ENCODE data around the gene ATP7B.
A peak's percentile ranks its signal among the peaks of the same experiment; 100 is the strongest.

The ATP7B gene

GRCh38 chr13:51970349-51970748 lies 40.9 kb downstream of the ATP7B start:
- no peak for DNase-seq (ENCODE audit: low read depth in 1 of 2, low spot score in 1 of 2)
- TF ChIP-seq POLR2AphosphoS5 (IDR thresholded peaks at IDR 0.05; ENCODE audit: low read depth): no peak
- no peak for TF ChIP-seq GABPA (IDR thresholded peaks at IDR 0.05; ENCODE audit: low read depth)
- no peak for TF ChIP-seq CTCF (IDR thresholded peaks at IDR 0.05; ENCODE audit: insufficient read depth, low read length)
- no peak for TF ChIP-seq REST (IDR thresholded peaks at IDR 0.05; ENCODE audit: insufficient replicate concordance, low read depth)
- TF ChIP-seq SPI1 (IDR thresholded peaks at IDR 0.05; ENCODE audit: borderline replicate concordance, low read depth): no peak
- Histone ChIP-seq H3K27me3 (ENCODE audit: insufficient read depth, poor library complexity, severe bottlenecking) (no peaks in the 10 kb centered on the region), H3K4me3 (replicated peaks; ENCODE audit: insufficient read depth, low read length) (no peak overlapping the region), H3K27ac (replicated peaks) (no peak overlapping the region)

DNA sequence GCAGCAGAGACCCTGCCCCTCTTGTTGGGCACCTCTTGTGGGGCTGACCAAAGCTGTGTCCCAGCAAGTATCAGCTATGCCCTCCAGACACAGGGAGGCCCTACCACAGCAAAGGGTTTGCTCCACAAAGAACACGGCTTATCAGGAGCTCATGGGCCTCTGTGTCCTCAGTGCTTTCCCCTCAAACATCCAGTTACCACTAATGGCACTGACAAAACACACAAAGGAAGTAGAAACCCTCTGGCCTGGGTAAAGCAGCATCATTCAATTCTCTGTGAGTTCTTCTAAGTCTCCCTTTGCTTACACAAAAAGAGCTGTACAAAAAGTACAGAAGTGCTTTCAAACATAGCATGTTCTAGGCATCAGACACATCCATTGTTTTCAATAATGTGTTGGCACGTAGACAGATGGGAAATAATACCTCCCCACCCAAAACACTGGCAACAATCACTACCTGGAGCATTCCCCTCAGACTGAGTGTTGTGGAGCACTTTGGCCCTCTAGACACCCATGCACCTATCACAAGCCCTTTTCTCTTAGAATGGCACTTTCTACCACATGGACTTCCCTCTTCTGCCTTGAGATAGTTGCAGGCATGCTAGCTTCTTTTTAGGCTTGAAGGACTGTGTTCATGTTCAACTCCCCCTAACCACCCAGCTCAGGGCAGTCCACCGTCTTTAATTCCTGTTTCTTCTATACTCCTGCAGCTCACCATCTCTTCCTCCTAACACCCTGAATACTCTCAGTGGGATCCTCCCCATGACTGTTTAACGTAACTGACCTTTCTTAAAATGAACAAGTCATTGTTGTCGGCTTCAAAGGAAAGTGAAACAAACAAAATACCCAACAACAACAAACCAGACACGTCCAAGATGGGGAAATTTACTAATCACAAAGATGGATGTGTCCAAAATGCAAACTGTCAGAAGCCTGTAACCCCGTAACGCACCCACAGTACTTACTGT lies 43.5 kb downstream of the ATP7B start:
- Histone ChIP-seq H3K27ac (replicated peaks) (no peak overlapping the region), H3K27me3 (ENCODE audit: insufficient read depth, poor library complexity, severe bottlenecking) (no peaks in the 10 kb centered on the region), H3K4me3 (replicated peaks; ENCODE audit: insufficient read depth, low read length) (no peak overlapping the region)
- peak in 1 of 2 experiments; percentile 17 for DNase-seq (ENCODE audit: low read depth in 1 of 2, low spot score in 1 of 2)
- TF ChIP-seq SPI1 (IDR thresholded peaks at IDR 0.05; ENCODE audit: borderline replicate concordance, low read depth) (no peak), GABPA (IDR thresholded peaks at IDR 0.05; ENCODE audit: low read depth) (no peak), REST (IDR thresholded peaks at IDR 0.05; ENCODE audit: insufficient replicate concordance, low read depth) (no peak), POLR2AphosphoS5 (IDR thresholded peaks at IDR 0.05; ENCODE audit: low read depth) (no peak), CTCF (IDR thresholded peaks at IDR 0.05; ENCODE audit: insufficient read depth, low read length) (no peak)

GRCh38 chr13:51966186-51966585 lies 45.1 kb downstream of the ATP7B start:
- Histone ChIP-seq H3K27ac (replicated peaks) (no peak overlapping the region), H3K4me3 (replicated peaks; ENCODE audit: insufficient read depth, low read length) (no peak overlapping the region), H3K27me3 (ENCODE audit: insufficient read depth, poor library complexity, severe bottlenecking) (no peaks in the 10 kb centered on the region)
- TF ChIP-seq REST (IDR thresholded peaks at IDR 0.05; ENCODE audit: insufficient replicate concordance, low read depth): no peak
- DNase-seq (ENCODE audit: low read depth in 1 of 2, low spot score in 1 of 2): no peak
